Nucleus accumbens (tissue), 56 donors: ENCODE results near the gene MYOZ2.
"Not testable (repeated sequence)": the region's sequence is repeated elsewhere in the genome, so short reads cannot be mapped to it uniquely, and the experiment has no call there.

Source experiments
- DNase-seq, 56 donors: peaks; one replicate each; lab custom pipeline; 2025; lab: John Stamatoyannopoulos, UW

Gene MYOZ2

GRCh38 chr4:119125931-119126330 lies 9.7 kb upstream of the MYOZ2 start:
- DNase-seq = no peak

- DNase-seq = no peak
These were observed 7.5 kb upstream of the MYOZ2 start for GRCh38 chr4:119128148-119128547.

- DNase-seq = no peak
These were observed 5.1 kb upstream of the MYOZ2 start for GRCh38 chr4:119130365-119131065.

GRCh38 chr4:119131164-119131563 lies 4.5 kb upstream of the MYOZ2 start:
- no peak for DNase-seq

GRCh38 chr4:119132306-119132705 lies 3.3 kb upstream of the MYOZ2 start:
- no peak for DNase-seq

- DNase-seq = no peak
These were observed 914 bp downstream of the MYOZ2 start for GRCh38 chr4:119136546-119136945.

- no peak for DNase-seq
These were observed 2.4 kb downstream of the MYOZ2 start for GRCh38 chr4:119138046-119138445.

- no peak for DNase-seq
These were observed 3.7 kb downstream of the MYOZ2 start for GRCh38 chr4:119139311-119139710.

GRCh38 chr4:119139822-119140252 lies 4.2 kb downstream of the MYOZ2 start:
- no peak for DNase-seq

- DNase-seq = not testable (repeated sequence)
These were observed 5.7 kb downstream of the MYOZ2 start for GRCh38 chr4:119141283-119141682.

GRCh38 chr4:119142833-119143232 lies 7.2 kb downstream of the MYOZ2 start:
- no peak for DNase-seq

GRCh38 chr4:119143341-119143740 lies 7.7 kb downstream of the MYOZ2 start:
- not testable (repeated sequence) for DNase-seq

GRCh38 chr4:119149110-119149509 lies 13.5 kb downstream of the MYOZ2 start:
- no peak for DNase-seq

- no peak for DNase-seq
These were observed 15.5 kb downstream of the MYOZ2 start for GRCh38 chr4:119151161-119151560.

GRCh38 chr4:119152741-119153140 lies 17.1 kb downstream of the MYOZ2 start:
- no peak for DNase-seq

GRCh38 chr4:119162174-119162573 lies 26.5 kb downstream of the MYOZ2 start:
- no peak for DNase-seq

GRCh38 chr4:119165767-119166166 lies 30.1 kb downstream of the MYOZ2 start:
- no peak for DNase-seq

GRCh38 chr4:119170195-119170594 lies 34.6 kb downstream of the MYOZ2 start:
- DNase-seq = no peak

- DNase-seq = no peak
These were observed 36.6 kb downstream of the MYOZ2 start for GRCh38 chr4:119172223-119172622.

- DNase-seq = not testable (repeated sequence)
These were observed 38.2 kb downstream of the MYOZ2 start for GRCh38 chr4:119173729-119174361.

- no peak for DNase-seq
These were observed 43.4 kb downstream of the MYOZ2 start for GRCh38 chr4:119179011-119179410.

- DNase-seq = no peak
These were observed 48.5 kb downstream of the MYOZ2 start for GRCh38 chr4:119184128-119184527.
